K562 (cell line): ENCODE measurements around the gene PPP1CA. TPM values are rescaled to one million over a fixed set of nuclear protein-coding genes. Genes with fewer than 3 reads are reported as not detected.
A peak's percentile ranks its signal among the peaks of the same experiment; 100 is the strongest.

ENCODE experiments used
- ARID1B ChIP-seq: fragments of 450-650 bp; IDR thresholded peaks from 2 replicates; pipeline ENCODE4 v1.6.1; 2016; ENCODE audit warnings: antibody characterized with exemption, mild to moderate bottlenecking, inconsistent platforms
- CHD2 ChIP-seq: IDR thresholded peaks from 2 replicates; pipeline ENCODE4 v1.6.1; 2011; ENCODE audit warnings: low read depth, low read length
- E4F1 ChIP-seq: fragments of 250-450 bp; sonication (Bioruptor Pico); IDR thresholded peaks from 2 replicates; pipeline ENCODE4 v1.5.0; 2021; ENCODE audit warnings: mild to moderate bottlenecking, borderline replicate concordance
- ELF2 ChIP-seq: fragments of 250-450 bp; sonication (Bioruptor Pico); IDR thresholded peaks from 2 replicates; pipeline ENCODE4 v1.5.0; 2021; ENCODE audit warnings: mild to moderate bottlenecking
- ESRRA ChIP-seq: fragments of 450-650 bp; IDR thresholded peaks from 2 replicates; pipeline ENCODE4 v1.6.1; 2014; ENCODE audit warnings: low read depth, mild to moderate bottlenecking, moderate library complexity, borderline replicate concordance
- ETS1 ChIP-seq: conservative IDR thresholded peaks from 2 replicates; pipeline ENCODE4 v1.6.1; 2011; ENCODE audit warnings: low read depth, mild to moderate bottlenecking, low read length; ENCODE audit not compliant: control insufficient read depth
- HOMEZ ChIP-seq: fragments of 250-450 bp; sonication (Bioruptor Pico); IDR thresholded peaks from 2 replicates; pipeline ENCODE4 v1.4.0; 2020; ENCODE audit warnings: mild to moderate bottlenecking, moderate library complexity
- KDM5B ChIP-seq: fragments of 200-600 bp; sonication (generic); IDR thresholded peaks from 2 replicates; pipeline ENCODE4 v1.6.1; 2012; ENCODE audit warnings: low read depth, mild to moderate bottlenecking, moderate library complexity, low read length, control low read depth, inconsistent platforms; ENCODE audit not compliant: insufficient replicate concordance
- MLX ChIP-seq, 2 experiments: fragments of 450-650 bp in 1 of 2; sonication (generic) in 1 of 2; formaldehyde crosslinking; conservative IDR thresholded peaks; 2 replicates each; pipeline versions ENCODE4 v1.4.0 to v1.8.1; 2020 to 2022; ENCODE audit warnings: mild to moderate bottlenecking in 1 of 2, missing genetic modification reagents in 1 of 2
- NFRKB ChIP-seq: fragments of 450-650 bp; IDR thresholded peaks from 2 replicates; pipeline ENCODE4 v1.6.1; 2016; ENCODE audit warnings: low read depth
- NRF1 ChIP-seq, 2 experiments: fragments of 450-650 bp; IDR thresholded peaks in 1 of 2; conservative IDR thresholded peaks in 1 of 2; 2 replicates each; pipeline ENCODE4 v1.6.1; 2014; ENCODE audit warnings: mild to moderate bottlenecking in 2 of 2
- TCF7L2 ChIP-seq: fragments of 150-350 bp; IDR thresholded peaks from 2 replicates; pipeline ENCODE4 v1.6.1; 2016; ENCODE audit warnings: low read depth, mild to moderate bottlenecking, low read length, moderate library complexity
- TFAP4 ChIP-seq: sonication (generic); formaldehyde crosslinking; IDR thresholded peaks from 2 replicates; pipeline ENCODE4 v1.8.0; 2022; ENCODE audit warnings: missing genetic modification reagents, mild to moderate bottlenecking, moderate library complexity, borderline replicate concordance
- XRCC5 ChIP-seq: fragments of 200-400 bp; formaldehyde crosslinking; IDR thresholded peaks from 2 replicates; pipeline ENCODE4 v1.6.1; 2017; ENCODE audit warnings: low read depth, mild to moderate bottlenecking, low read length
- YBX1 ChIP-seq: fragments of 450-650 bp; IDR thresholded peaks from 2 replicates; pipeline ENCODE4 v1.7.1; 2016; ENCODE audit warnings: mild to moderate bottlenecking
- ZBTB49 ChIP-seq: sonication (generic); formaldehyde crosslinking; IDR thresholded peaks from 2 replicates; pipeline ENCODE4 v1.8.0; 2022; ENCODE audit warnings: missing genetic modification reagents, mild to moderate bottlenecking, borderline replicate concordance
- ZNF41 ChIP-seq: fragments of 250-450 bp; sonication (Bioruptor Pico); conservative IDR thresholded peaks from 2 replicates; pipeline ENCODE4 v1.4.0; 2020; ENCODE audit warnings: mild to moderate bottlenecking
- polyA plus RNA-seq, 8 experiments: library from polyadenylated mRNA; depleted of rRNA in 4 of 8; stranded (reverse) in 5 of 8; unstranded in 3 of 8; fragments of >200 nt; fragmentation: Nextera tagmentation in 2 of 8; fragmentation: Illumina TruSeq in 1 of 8; extraction: Ambion mirVana in 2 of 8; extraction: Trizol in 1 of 8; gene quantifications; 2 replicates each; pipeline versions ENCODE4 v1.2.1 to v1.2.3, GENCODE V29; 2011 to 2014; ENCODE audit warnings: inconsistent platforms in 1 of 8, missing spikeins in 1 of 8
- total RNA-seq, 7 experiments: library from RNA; depleted of rRNA in 6 of 7; stranded (reverse); fragments of >200 nt in 6 of 7; fragmentation: Illumina TruSeq in 2 of 7; extraction: Trizol in 2 of 7; gene quantifications; 2 replicates each; pipeline versions ENCODE4 v1.2.1 to v1.2.3, GENCODE V29; 2011 to 2021; ENCODE audit warnings: low replicate concordance in 1 of 7

Gene PPP1CA
- total and polyA plus RNA-seq, 9 of the 15 experiments (the other 6 are each of a cell fraction or from before 2014, with no cell fraction given): 18.2 to 242 (median 188) TPM

GRCh38 chr11:67353317-67354074 lies 48.2 kb downstream of the PPP1CA start, which contains the start of gene POLD4 (continued):
- TF ChIP-seq TCF7L2 (no peak), ZNF41 (CRISPR knock-in tag) (no peak), NFRKB (peak; percentile 43; the same call in 1 of the 2 replicates), ETS1 (peak; percentile 38; the same call in 1 of the 2 replicates), ESRRA (0 out of 2 replicates have a peak, but pooled peaks have one; percentile 20), HOMEZ (CRISPR knock-in tag) (no peak), XRCC5 (no peak), CHD2 (peak; percentile 82), ARID1B (no peak), TFAP4 (CRISPR knock-in tag) (peak; percentile 98), ELF2 (no peak), E4F1 (CRISPR knock-in tag) (no peak), KDM5B (peak; percentile 55), MLX (CRISPR knock-in tag; conservative IDR thresholded peaks at IDR 0.05) (0 out of 4 replicates have a peak, but pooled peaks of 1 of the 2 experiments have one; percentile 11), YBX1 (no peak), ZBTB49 (CRISPR knock-in tag) (no peak), NRF1 (conservative IDR thresholded peaks at IDR 0.05 in 1 of 2, IDR thresholded peaks at IDR 0.05 in 1 of 2) (no peak)
